GM06990 (cell line): ENCODE measurements around the gene SLC35G6.
A peak's percentile ranks its signal among the peaks of the same experiment; 100 is the strongest.
"Not testable (repeated sequence)": the region's sequence is repeated elsewhere in the genome, so short reads cannot be mapped to it uniquely, and the experiment has no call there.

Experiments
- DNase-seq: peaks from one replicate; pipeline ENCODE4 v3.0.0-alpha.2; 2011; ENCODE audit not compliant: insufficient read length; ENCODE audit errors: extremely low read depth
- H3K27me3 ChIP-seq: replicated peaks from 2 replicates; pipeline ENCODE4 v1.6.0; 2011; ENCODE audit warnings: low read length; ENCODE audit not compliant: control insufficient read depth, insufficient read depth
- H3K36me3 ChIP-seq: 2 replicates; pipeline ENCODE4 v1.5.1; 2011; ENCODE audit warnings: low read length; ENCODE audit not compliant: control insufficient read depth, insufficient read depth
- H3K4me3 ChIP-seq: replicated peaks from 2 replicates; pipeline ENCODE4 v1.5.1; 2011; ENCODE audit warnings: low read depth, mild to moderate bottlenecking, control low read depth, low read length
- TF ChIP-seq, protein P1 (sequence below): IDR thresholded peaks from 2 replicates; pipeline ENCODE4 v1.5.1; 2011; ENCODE audit warnings: low read length, control low read depth, mild to moderate bottlenecking, inconsistent platforms; ENCODE audit not compliant: insufficient read depth, poor library complexity, severe bottlenecking

SLC35G6 gene

DNA sequence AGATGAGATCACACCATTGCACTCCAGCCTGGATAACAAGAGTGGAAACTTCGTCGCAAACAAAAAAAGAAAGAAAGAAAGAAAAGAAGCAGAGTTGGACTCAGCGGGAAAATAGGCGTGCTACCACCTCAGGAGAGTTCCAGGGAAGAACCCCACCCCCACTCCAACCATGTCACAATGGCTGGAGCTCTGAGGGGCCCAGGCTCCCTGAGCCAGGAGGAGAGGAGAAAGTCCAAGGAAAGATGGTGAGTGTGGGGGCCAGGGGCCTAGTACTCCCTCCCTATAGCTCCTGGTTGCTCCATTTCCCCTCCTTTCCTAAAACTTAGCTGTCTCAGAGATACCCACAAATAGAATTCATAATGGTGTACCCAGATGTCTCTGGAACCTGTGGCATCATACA, at the start of gene SLC35G6:
Gene SLC35G6, plus strand, starts transcription at position 172 of the 400 bp plus-strand sequence. Its CDS starts 71 bp downstream, at position 243.
- DNase-seq, H3K27me3 ChIP-seq, H3K36me3 ChIP-seq: not testable (repeated sequence)
- H3K4me3 ChIP-seq = peak within 1 kb of the TSS; percentile 81

DNA sequence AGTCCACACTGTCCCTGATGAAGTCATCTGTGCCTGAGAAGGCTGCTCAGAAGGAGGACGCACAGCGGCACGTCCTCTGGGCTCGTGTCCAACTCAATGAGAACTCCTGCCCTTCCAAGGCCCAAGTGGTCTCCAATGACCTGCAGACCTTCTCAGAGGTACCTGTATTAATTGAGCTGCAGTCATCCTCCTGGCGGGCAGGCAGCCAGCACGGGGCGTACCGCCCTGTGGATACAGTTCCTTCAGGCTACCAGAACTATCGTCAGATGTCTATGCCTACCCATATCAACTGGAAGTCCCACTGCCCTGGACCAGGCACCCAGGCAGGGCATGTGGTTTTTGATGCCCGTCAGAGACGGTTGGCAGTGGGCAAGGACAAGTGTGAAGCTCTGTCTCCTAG, 49.0 kb upstream of the SLC35G6 start:
- no peaks in the 10 kb centered on the region for H3K27me3 ChIP-seq
- H3K36me3 ChIP-seq = no peaks in the 10 kb centered on the region
- H3K4me3 ChIP-seq = no peak overlapping the region
- no peak for DNase-seq
- TF ChIP-seq, protein P1, sequence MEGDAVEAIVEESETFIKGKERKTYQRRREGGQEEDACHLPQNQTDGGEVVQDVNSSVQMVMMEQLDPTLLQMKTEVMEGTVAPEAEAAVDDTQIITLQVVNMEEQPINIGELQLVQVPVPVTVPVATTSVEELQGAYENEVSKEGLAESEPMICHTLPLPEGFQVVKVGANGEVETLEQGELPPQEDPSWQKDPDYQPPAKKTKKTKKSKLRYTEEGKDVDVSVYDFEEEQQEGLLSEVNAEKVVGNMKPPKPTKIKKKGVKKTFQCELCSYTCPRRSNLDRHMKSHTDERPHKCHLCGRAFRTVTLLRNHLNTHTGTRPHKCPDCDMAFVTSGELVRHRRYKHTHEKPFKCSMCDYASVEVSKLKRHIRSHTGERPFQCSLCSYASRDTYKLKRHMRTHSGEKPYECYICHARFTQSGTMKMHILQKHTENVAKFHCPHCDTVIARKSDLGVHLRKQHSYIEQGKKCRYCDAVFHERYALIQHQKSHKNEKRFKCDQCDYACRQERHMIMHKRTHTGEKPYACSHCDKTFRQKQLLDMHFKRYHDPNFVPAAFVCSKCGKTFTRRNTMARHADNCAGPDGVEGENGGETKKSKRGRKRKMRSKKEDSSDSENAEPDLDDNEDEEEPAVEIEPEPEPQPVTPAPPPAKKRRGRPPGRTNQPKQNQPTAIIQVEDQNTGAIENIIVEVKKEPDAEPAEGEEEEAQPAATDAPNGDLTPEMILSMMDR = no peak

DNA sequence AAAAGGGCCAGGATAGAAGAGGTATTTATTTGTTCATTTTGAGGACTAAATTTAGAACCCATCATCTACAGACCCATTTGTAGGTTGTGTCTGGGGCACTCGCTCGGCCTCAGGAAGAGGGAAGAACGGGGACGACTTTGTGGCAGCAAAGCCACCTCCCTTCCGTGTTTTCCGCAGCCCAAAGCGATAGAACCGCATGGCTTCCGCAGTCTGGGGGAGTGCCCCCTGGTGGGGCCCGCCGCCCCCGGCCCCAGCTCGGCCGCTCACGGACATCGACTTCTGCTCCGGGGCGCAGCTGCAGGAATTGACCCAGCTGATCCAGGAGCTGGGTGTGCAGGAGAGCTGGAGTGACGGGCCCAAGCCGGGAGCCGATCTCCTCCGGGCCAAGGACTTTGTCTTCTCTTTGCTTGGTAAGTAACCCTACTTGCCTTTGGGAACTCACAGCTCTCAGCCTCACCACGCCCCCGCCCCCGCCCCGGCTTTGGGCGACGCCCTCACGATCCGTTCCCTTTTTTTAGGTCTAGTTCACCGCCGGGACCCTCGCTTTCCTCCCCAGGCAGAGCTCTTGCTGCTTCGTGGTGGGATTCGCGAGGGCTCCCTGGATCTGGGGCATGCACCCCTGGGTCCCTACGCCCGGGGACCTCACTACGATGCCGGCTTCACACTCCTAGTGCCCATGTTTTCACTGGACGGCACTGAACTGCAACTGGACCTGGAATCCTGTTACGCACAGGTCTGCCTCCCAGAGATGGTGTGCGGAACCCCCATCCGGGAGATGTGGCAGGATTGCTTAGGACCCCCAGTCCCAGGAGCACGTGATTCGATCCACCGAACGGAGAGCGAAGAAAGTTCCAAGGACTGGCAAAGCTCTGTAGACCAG, 45.3 kb upstream of the SLC35G6 start:
- DNase-seq = peak; percentile 83
- Histone ChIP-seq H3K36me3 (no peaks in the 10 kb centered on the region; the same call in 1 of the 2 replicates), H3K4me3 (peak overlapping the region; percentile 83), H3K27me3 (no peaks in the 10 kb centered on the region)
- TF ChIP-seq, protein P1 = peak; percentile 54

DNA sequence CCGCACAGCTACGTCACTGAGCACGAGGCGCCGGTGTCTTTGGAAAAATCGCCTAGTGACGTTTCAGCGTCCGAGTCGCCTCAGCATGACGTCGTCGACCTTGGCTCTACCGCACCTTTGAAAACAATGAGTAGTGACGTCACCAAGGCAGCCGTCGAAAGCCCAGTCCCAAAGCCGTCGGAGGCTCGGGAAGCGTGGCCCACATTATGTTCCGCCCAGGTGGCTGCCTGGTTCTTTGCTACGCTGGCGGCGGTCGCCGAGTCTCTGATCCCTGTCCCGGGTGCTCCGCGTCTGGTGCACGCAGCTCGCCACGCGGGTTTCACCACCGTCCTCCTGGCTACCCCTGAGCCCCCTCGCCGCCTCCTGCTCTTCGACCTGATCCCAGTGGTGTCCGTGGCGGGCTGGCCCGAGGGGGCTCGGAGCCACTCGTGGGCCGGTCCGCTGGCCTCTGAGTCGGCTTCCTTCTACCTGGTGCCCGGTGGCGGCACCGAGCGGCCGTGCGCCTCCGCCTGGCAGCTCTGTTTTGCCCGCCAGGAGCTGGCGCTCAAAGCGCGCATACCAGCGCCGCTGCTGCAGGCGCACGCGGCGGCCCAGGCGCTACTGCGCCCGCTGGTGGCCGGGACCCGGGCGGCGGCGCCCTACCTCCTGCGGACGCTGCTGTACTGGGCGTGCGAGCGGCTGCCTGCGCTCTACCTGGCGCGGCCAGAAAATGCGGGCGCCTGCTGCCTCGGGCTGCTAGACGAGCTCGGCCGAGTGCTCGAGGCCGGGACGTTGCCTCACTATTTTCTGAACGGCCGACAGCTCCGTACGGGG, 44.5 kb upstream of the SLC35G6 start:
- DNase-seq = peak; percentile 89
- no peaks in the 10 kb centered on the region; the same call in 1 of the 2 replicates for H3K36me3 ChIP-seq
- TF ChIP-seq, protein P1 = peak; percentile 71
- H3K27me3 ChIP-seq = no peaks in the 10 kb centered on the region
- H3K4me3 ChIP-seq = peak overlapping the region; percentile 83

DNA sequence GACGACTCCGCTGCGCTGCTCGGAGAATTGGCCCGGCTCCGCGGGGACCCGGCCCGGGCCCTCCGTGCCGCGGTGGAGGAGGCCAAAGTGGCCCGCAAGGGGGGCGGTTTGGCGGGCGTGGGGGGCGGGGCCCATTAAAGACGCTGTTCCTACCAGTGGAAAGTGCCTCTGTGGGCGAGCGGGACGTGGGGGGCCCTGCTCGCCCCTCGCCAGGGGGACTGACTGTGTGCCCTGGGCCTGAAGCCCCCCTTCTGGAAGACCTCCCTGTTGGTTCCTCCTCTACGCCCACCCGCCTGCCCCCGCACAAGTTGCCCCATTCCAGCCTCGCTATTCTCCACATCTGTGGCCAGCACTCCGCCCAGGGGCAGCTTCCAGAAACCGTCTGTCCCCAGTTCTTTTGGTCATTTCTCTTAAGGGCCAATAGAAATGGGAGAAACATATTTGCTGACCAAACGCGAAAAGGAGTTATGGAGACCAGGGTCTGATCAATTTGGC, 43.8 kb upstream of the SLC35G6 start:
- Histone ChIP-seq H3K36me3 (no peaks in the 10 kb centered on the region; the same call in 1 of the 2 replicates), H3K27me3 (no peaks in the 10 kb centered on the region), H3K4me3 (peak overlapping the region; percentile 37)
- TF ChIP-seq, protein P1 = no peak
- DNase-seq = no peak
